H1 (cell line): ENCODE data around the gene TBCA. TPM values are rescaled to one million over a fixed set of nuclear protein-coding genes. Genes with fewer than 3 reads are reported as not detected.

ENCODE experiments used
- CTCF ChIA-PET: fragments of 300-600 bp; sonication (Branson Sonifier 250); formaldehyde crosslinking; loops from one replicate; lab custom pipeline; 2021; ENCODE audit not compliant: partially characterized antibody; lab: Charles Lee
- POLR2A ChIA-PET: fragments of 300-600 bp; sonication (Branson Sonifier 250); formaldehyde crosslinking; loops from one replicate; lab custom pipeline; 2021; ENCODE audit warnings: inconsistent platforms; ENCODE audit not compliant: partially characterized antibody; lab: Charles Lee
- DNase-seq, 2 experiments: peaks; one replicate each; pipeline versions ENCODE4 v3.0.0 to v3.0.0-alpha.2; 2010 to 2022; ENCODE audit warnings: low spot score in 2 of 2, low read depth in 1 of 2, mixed read lengths in 1 of 2
- FAIRE-seq: peaks from 2 replicates; lab custom pipeline; 2011; peaks lifted over from hg19 to GRCh38; lab: Jason Lieb, UNC
- H2AFZ ChIP-seq: 2 replicates; pipeline ENCODE4 v1.8.1; 2012; ENCODE audit warnings: low read length, inconsistent platforms
- H2AK5ac ChIP-seq: 2 replicates; pipeline ENCODE4 v1.6.1; 2013; ENCODE audit warnings: low read depth, low read length
- H2BK120ac ChIP-seq: replicated peaks from 2 replicates; pipeline ENCODE3; 2013; ENCODE audit warnings: low read depth, low read length, inconsistent platforms
- H2BK12ac ChIP-seq: 2 replicates; pipeline ENCODE4 v1.6.1; 2013; ENCODE audit warnings: low read depth, low read length
- H2BK15ac ChIP-seq: 2 replicates; pipeline ENCODE4 v1.6.1; 2013; ENCODE audit warnings: low read length
- H2BK20ac ChIP-seq: 2 replicates; pipeline ENCODE4 v1.6.1; 2013; ENCODE audit warnings: low read length
- H2BK5ac ChIP-seq: 2 replicates; pipeline ENCODE4 v1.6.1; 2013; ENCODE audit warnings: low read depth, low read length
- H3K14ac ChIP-seq: 2 replicates; pipeline ENCODE4 v1.6.1; 2013; ENCODE audit warnings: inconsistent platforms; ENCODE audit not compliant: insufficient read length
- H3K18ac ChIP-seq: 2 replicates; pipeline ENCODE4 v1.6.1; 2013; ENCODE audit warnings: low read length; ENCODE audit errors: extremely low read depth
- H3K23ac ChIP-seq: 2 replicates; pipeline ENCODE4 v1.6.1; 2013; ENCODE audit warnings: inconsistent platforms; ENCODE audit not compliant: insufficient read length
- H3K23me2 ChIP-seq: 2 replicates; pipeline ENCODE4 v1.6.1; 2013; ENCODE audit warnings: low read depth, low read length
- H3K27ac ChIP-seq: 2 replicates; pipeline ENCODE4 v1.6.1; 2011; ENCODE audit warnings: low read depth, low read length, inconsistent platforms
- H3K27me3 ChIP-seq, 4 experiments: replicated peaks in 1 of 4; 1 replicate in 1 of 4; 2 replicates in 3 of 4; pipeline versions ENCODE4 v1.6.1 to v1.8.1; 2011 to 2013; ENCODE audit warnings: low read length in 3 of 4, mild to moderate bottlenecking in 3 of 4, inconsistent platforms in 2 of 4, mixed read lengths in 2 of 4, moderate library complexity in 1 of 4; ENCODE audit not compliant: control insufficient read depth in 3 of 4, insufficient read depth in 3 of 4; ENCODE audit errors: extremely low read depth in 1 of 4
- H3K36me3 ChIP-seq, 4 experiments: 2 replicates each; pipeline versions ENCODE4 v1.6.1 to v1.8.1; 2011 to 2013; ENCODE audit warnings: mild to moderate bottlenecking in 4 of 4, low read length in 3 of 4, moderate library complexity in 2 of 4, control low read depth in 1 of 4, inconsistent platforms in 1 of 4; ENCODE audit not compliant: insufficient read depth in 4 of 4, control insufficient read depth in 2 of 4
- H3K4ac ChIP-seq: replicated peaks from 2 replicates; pipeline ENCODE3; 2013; ENCODE audit warnings: low read length, low read depth, mixed read lengths, inconsistent platforms; ENCODE audit not compliant: insufficient read length
- H3K4me1 ChIP-seq, 4 experiments: replicated peaks in 1 of 4; 1 replicate in 1 of 4; 2 replicates in 3 of 4; pipeline versions ENCODE4 v1.6.1 to v1.8.1; 2011 to 2013; ENCODE audit warnings: low read length in 3 of 4, inconsistent platforms in 2 of 4, mixed read lengths in 1 of 4; ENCODE audit not compliant: insufficient read depth in 4 of 4, control insufficient read depth in 3 of 4
- H3K4me2 ChIP-seq, 2 experiments: 2 replicates each; pipeline versions ENCODE4 v1.6.1 to v1.8.1; 2011 to 2013; ENCODE audit warnings: low read depth in 2 of 2, low read length in 2 of 2, control low read depth in 1 of 2, inconsistent platforms in 1 of 2, mild to moderate bottlenecking in 1 of 2; ENCODE audit not compliant: insufficient read depth in 1 of 2
- H3K4me3 ChIP-seq, 4 experiments: fragments of 200-600, 300-600 bp in 1 of 4; sonication (generic), shearing (Covaris generic), sonication (Bioruptor Twin) in 1 of 4; 2 replicates each; pipeline versions ENCODE4 v1.5.1 to v1.8.1; 2011 to 2016; ENCODE audit warnings: low read length in 4 of 4, low read depth in 3 of 4, control low read depth in 2 of 4, inconsistent platforms in 2 of 4, mild to moderate bottlenecking in 2 of 4, mixed read lengths in 1 of 4, moderate library complexity in 1 of 4; ENCODE audit not compliant: insufficient read depth in 2 of 4; ENCODE audit errors: extremely low read depth in 1 of 4
- H3K56ac ChIP-seq: replicated peaks from 2 replicates; pipeline ENCODE3; 2013; ENCODE audit warnings: low read depth, mild to moderate bottlenecking, mixed read lengths, low read length, inconsistent platforms; ENCODE audit not compliant: insufficient read length
- H3K79me1 ChIP-seq: 2 replicates; pipeline ENCODE4 v1.6.1; 2013; ENCODE audit warnings: low read depth, low read length, control low read depth
- H3K79me2 ChIP-seq, 2 experiments: 2 replicates each; pipeline versions ENCODE4 v1.6.1 to v1.8.1; 2012 to 2013; ENCODE audit warnings: low read length in 2 of 2, mild to moderate bottlenecking in 2 of 2, inconsistent platforms in 1 of 2; ENCODE audit not compliant: insufficient read depth in 2 of 2, control insufficient read depth in 1 of 2
- H3K9ac ChIP-seq, 4 experiments: replicated peaks in 1 of 4; 1 replicate in 1 of 4; 2 replicates in 3 of 4; pipeline versions ENCODE4 v1.6.1 to v1.8.1; 2011 to 2013; ENCODE audit warnings: low read depth in 3 of 4, low read length in 3 of 4, control low read depth in 2 of 4, mild to moderate bottlenecking in 2 of 4, moderate library complexity in 2 of 4, inconsistent platforms in 1 of 4; ENCODE audit errors: extremely low read depth in 1 of 4
- H3K9me3 ChIP-seq, 2 experiments: 2 replicates each; pipeline versions ENCODE4 v1.6.1 to v1.8.1; 2012 to 2013; ENCODE audit warnings: mild to moderate bottlenecking in 2 of 2, moderate library complexity in 2 of 2, control low read depth in 1 of 2, inconsistent platforms in 1 of 2, low read depth in 1 of 2, low read length in 1 of 2, mixed read lengths in 1 of 2; ENCODE audit not compliant: insufficient read depth in 2 of 2
- H4K20me1 ChIP-seq, 2 experiments: replicated peaks in 1 of 2; 2 replicates each; pipeline versions ENCODE3 to v1.8.1; 2011 to 2013; ENCODE audit warnings: inconsistent platforms in 2 of 2, low read length in 2 of 2, mild to moderate bottlenecking in 1 of 2; ENCODE audit not compliant: insufficient read depth in 2 of 2, control insufficient read depth in 1 of 2
- H4K5ac ChIP-seq: 2 replicates; pipeline ENCODE4 v1.6.1; 2013; ENCODE audit warnings: low read length, low read depth, mixed read lengths, inconsistent platforms; ENCODE audit not compliant: insufficient read length
- H4K8ac ChIP-seq: 2 replicates; pipeline ENCODE4 v1.8.0; 2013; ENCODE audit warnings: mild to moderate bottlenecking, moderate library complexity, low read length, inconsistent platforms; ENCODE audit not compliant: insufficient read depth; ENCODE audit errors: extremely low read depth
- H4K91ac ChIP-seq: replicated peaks from 2 replicates; pipeline ENCODE3; 2013; ENCODE audit warnings: low read length, mixed read lengths, inconsistent platforms; ENCODE audit not compliant: insufficient read length
- BACH1 ChIP-seq: IDR thresholded peaks from 2 replicates; pipeline ENCODE4 v1.6.1; 2012; ENCODE audit warnings: low read length, improper control_type of control experiment
- EGR1 ChIP-seq: IDR thresholded peaks from 2 replicates; pipeline ENCODE4 v1.6.1; 2011; ENCODE audit warnings: low read depth, low read length, borderline replicate concordance
- NANOG ChIP-seq: IDR thresholded peaks from 2 replicates; pipeline ENCODE4 v1.6.1; 2011; ENCODE audit warnings: low read length, low read depth, mild to moderate bottlenecking, inconsistent platforms; ENCODE audit not compliant: insufficient read depth, poor library complexity, severe bottlenecking
- SAP30 ChIP-seq: fragments of 300-600 bp; sonication (generic); IDR thresholded peaks from 2 replicates; pipeline ENCODE4 v1.7.1; 2012; ENCODE audit warnings: low read length, moderate library complexity, mild to moderate bottlenecking, inconsistent platforms; ENCODE audit not compliant: insufficient read depth, insufficient replicate concordance
- SP4 ChIP-seq: IDR thresholded peaks from 2 replicates; pipeline ENCODE4 v1.6.1; 2012; ENCODE audit warnings: low read length, inconsistent platforms
- WGBS, 2 experiments: shearing (Covaris generic) in 1 of 2; methylation state at CpG; one replicate each; pipeline versions ENCODE4 v1.1.6 to v1.1.7; 2013 to 2015; ENCODE audit warnings: low lambda C conversion rate in 2 of 2, mixed read lengths in 2 of 2, inconsistent platforms in 1 of 2, low coverage in 1 of 2, missing lambda C conversion rate in 1 of 2; ENCODE audit not compliant: insufficient replicate concordance in 2 of 2, insufficient coverage in 1 of 2, insufficient read length in 1 of 2; ENCODE audit errors: extremely low coverage in 1 of 2, missing lambda C conversion rate in 1 of 2; 5-methylcytosine and 5-hydroxymethylcytosine counted together
- polyA plus RNA-seq, 7 experiments: library from polyadenylated mRNA; depleted of rRNA in 3 of 7; stranded (reverse) in 5 of 7; unstranded in 2 of 7; fragments of >200 nt in 5 of 7; fragments of 200-250 nt in 2 of 7; gene quantifications; 1 replicate in 5 of 7; 2 replicates in 1 of 7; 4 replicates in 1 of 7; pipeline versions ENCODE4 v1.2.1 to v1.2.3, GENCODE V29; 2011 to 2013; ENCODE audit warnings: missing spikeins in 2 of 7, mixed read lengths in 2 of 7
- total RNA-seq: library from RNA; stranded (reverse); fragmentation: NEBNext Ultra II Directional; extraction: Animal tissue kit (Norgen Biotek cat#: 25700); gene quantifications from 2 replicates; pipeline ENCODE4 v1.2.1, GENCODE V29; 2021

Gene TBCA
- total and polyA plus RNA-seq, 2 of the 8 experiments (the other 6 are each of a cell fraction or from before 2014, with no cell fraction given), result 55.7 to 320 TPM

GRCh38 chr5:77725616-77726015 is 50.5 kb downstream of the TBCA start:
- H3K79me1 ChIP-seq, result peaks cover 3% of the 10 kb centered on the region; the same call in 1 of the 2 replicates
- H2BK120ac ChIP-seq, result no peak overlapping the region
- H4K20me1 ChIP-seq, result peaks cover 0 to 3% of the 10 kb centered on the region in 2 experiments
- no peak overlapping the region for H2BK12ac ChIP-seq
- H3K56ac ChIP-seq, result no peak overlapping the region
- no peak overlapping the region for H3K14ac ChIP-seq
- H3K23ac ChIP-seq, result no peak overlapping the region
- H3K4ac ChIP-seq, result no peak overlapping the region
- no peak overlapping the region for H2AFZ ChIP-seq
- WGBS, 2 experiments, result 91% methylated on average over 7 of the region's 7 CpGs; no CpG with 5 or more reads in 1 of the 2 experiments
- H2AK5ac ChIP-seq, result no peak overlapping the region
- H3K18ac ChIP-seq, result no peak overlapping the region
- no peak overlapping the region for H3K9ac ChIP-seq
- H3K23me2 ChIP-seq, result no peaks in the 10 kb centered on the region
- peaks cover 0 to 78% of the 10 kb centered on the region in 2 experiments; a peak in 3 of 4 replicates for H3K79me2 ChIP-seq
- H4K8ac ChIP-seq, result no peak overlapping the region
- H3K4me1 ChIP-seq, result no peaks in the 10 kb centered on the region
- no peak overlapping the region for H3K4me2 ChIP-seq
- DNase-seq, result no peak
- H3K27ac ChIP-seq, result no peak overlapping the region
- no peaks in the 10 kb centered on the region for H3K9me3 ChIP-seq
- FAIRE-seq, result no peak
- H4K91ac ChIP-seq, result no peak overlapping the region
- no peak overlapping the region for H2BK5ac ChIP-seq
- TF ChIP-seq SAP30 (no peak), NANOG (no peak), BACH1 (no peak), EGR1 (no peak), SP4 (no peak)
- TF ChIP-seq, all 59 proteins: peak for 0
- peaks cover 0 to 1% (median 0%) of the 10 kb centered on the region in 4 experiments; a peak in 1 of 7 replicates for H3K27me3 ChIP-seq
- no peaks in the 10 kb centered on the region for H3K36me3 ChIP-seq
- ChIA-PET POLR2A (no interaction called here), CTCF (interaction anchor here (2.0 kb wide), 1 partner anchor 9 kb away, joined by 5 read pairs; no protein-coding TSS in a partner anchor)
- H3K4me3 ChIP-seq, result no peak overlapping the region
- H2BK20ac ChIP-seq, result no peak overlapping the region
- no peak overlapping the region for H2BK15ac ChIP-seq
- no peak overlapping the region for H4K5ac ChIP-seq
